Lung (tissue), 13 donors: ENCODE data around the gene LEFTY1. TPM values are rescaled to one million over a fixed set of nuclear protein-coding genes. Genes with fewer than 3 reads are reported as not detected.
"Not testable (repeated sequence)": the region's sequence is repeated elsewhere in the genome, so short reads cannot be mapped to it uniquely, and the experiment has no call there.

ENCODE experiments used
- ATAC-seq: fragments of 200-7000 bp; cut with Tn5 transposase; one replicate; pipeline ENCODE4 v1.9.1; 2020; ENCODE audit warnings: moderate number of reproducible peaks; ENCODE audit not compliant: insufficient read depth, low FRiP score
- DNase-seq, 3 donors: peaks; one replicate each; pipeline ENCODE4 v3.0.0-alpha.2; 2013 to 2017
- H3K27ac ChIP-seq, 2 donors: one replicate each; pipeline ENCODE4 v1.5.1; 2013; ENCODE audit warnings: mild to moderate bottlenecking in 2 of 2, moderate library complexity in 2 of 2, control low read depth in 1 of 2, inconsistent platforms in 1 of 2, low read depth in 1 of 2, low read length in 1 of 2
- H3K27me3 ChIP-seq, 3 donors: one replicate each; pipeline ENCODE4 v1.5.1; 2013; ENCODE audit warnings: low read length in 2 of 3; ENCODE audit not compliant: control insufficient read depth in 3 of 3, insufficient read depth in 3 of 3
- H3K36me3 ChIP-seq, 4 donors: one replicate each; pipeline ENCODE4 v1.5.1; 2013; ENCODE audit warnings: low read length in 4 of 4, mild to moderate bottlenecking in 1 of 4, moderate library complexity in 1 of 4; ENCODE audit not compliant: control insufficient read depth in 4 of 4, insufficient read depth in 4 of 4
- H3K4me1 ChIP-seq, 5 donors: one replicate each; pipeline ENCODE4 v1.5.1; 2013; ENCODE audit warnings: low read length in 5 of 5, mild to moderate bottlenecking in 2 of 5, moderate library complexity in 1 of 5; ENCODE audit not compliant: control insufficient read depth in 5 of 5, insufficient read depth in 5 of 5
- H3K4me3 ChIP-seq: one replicate; pipeline ENCODE4 v1.5.1; 2013; ENCODE audit warnings: mild to moderate bottlenecking, control low read depth, moderate library complexity
- H3K9ac ChIP-seq, 2 donors: one replicate each; pipeline ENCODE4 v1.5.1; 2013; ENCODE audit warnings: low read length in 2 of 2, control low read depth in 1 of 2; ENCODE audit not compliant: insufficient read depth in 1 of 2
- H3K9me3 ChIP-seq, 4 donors: one replicate each; pipeline ENCODE4 v1.5.1; 2013; ENCODE audit warnings: low read length in 3 of 4, mild to moderate bottlenecking in 1 of 4, moderate library complexity in 1 of 4; ENCODE audit not compliant: control insufficient read depth in 4 of 4, insufficient read depth in 3 of 4
- CTCF ChIP-seq: IDR thresholded peaks from 2 replicates; pipeline ENCODE4 v1.5.1; 2012; ENCODE audit warnings: mild to moderate bottlenecking; ENCODE audit errors: control extremely low read depth, extremely low read depth
- WGBS, 2 donors: extraction: QIAGEN DNeasy Blood & Tissue Kit; methylation state at CpG; one replicate each; pipeline ENCODE4 v1.1.7; 2013; 5-methylcytosine and 5-hydroxymethylcytosine counted together
- polyA plus RNA-seq, 2 donors: library from polyadenylated mRNA; stranded (reverse); fragments of 200-250 nt; gene quantifications; one replicate each; pipeline ENCODE4 v1.2.1, GENCODE V29; 2013
- small RNA-seq: library from RNA; depleted of rRNA; stranded (forward); fragments of <200 nt; gene quantifications from one replicate; pipeline ENCODE3, GENCODE V24; 2014; ENCODE audit warnings: low replicate concordance
- total RNA-seq, 2 donors: library from RNA; depleted of rRNA in 1 of 2; stranded (reverse); fragments of >200 nt in 1 of 2; gene quantifications; one replicate each; pipeline ENCODE4 v1.2.1, GENCODE V29; 2014 to 2021
- donor health status: control.
- donor health status: control.
- donor health status: Bipolar disorder and iron deficiency.
- donor health status: healthy.
- donor health status: DM: yes; HTN: yes; CAD: no.

Gene LEFTY1
- total and polyA plus RNA-seq, 4 donors: 0.12 to 2.1 (median 0.34) TPM

- WGBS, 2 donors: 90 to 93% methylated on average over 4 of the region's 4 CpGs
Observed at GRCh38 chr1:225840713-225841112, 48.2 kb downstream of the LEFTY1 start.

GRCh38 chr1:225840223-225840610, 48.7 kb downstream of the LEFTY1 start:
- WGBS, 2 donors: 92 to 100% methylated on average over 1 of the region's 1 CpG
- no peak overlapping the region for H3K4me3 ChIP-seq
- H3K9ac ChIP-seq: no peak overlapping the region
- H3K27ac ChIP-seq: no peak overlapping the region
- no peaks in the 10 kb centered on the region for H3K27me3 ChIP-seq
- peaks cover 0 to 14% (median 0%) of the 10 kb centered on the region in 5 donors for H3K4me1 ChIP-seq
- no peak for ATAC-seq
- no peak for TF ChIP-seq CTCF
- H3K9me3 ChIP-seq: no peaks in the 10 kb centered on the region
- H3K36me3 ChIP-seq: peaks cover 0 to 52% (median 45%) of the 10 kb centered on the region in 4 donors
- no peak for DNase-seq

More at GRCh38 chr1:225840713-225841112, 48.2 kb downstream of the LEFTY1 start:
- ATAC-seq: no peak
- peaks cover 0 to 15% (median 5%) of the 10 kb centered on the region in 5 donors for H3K4me1 ChIP-seq
- H3K9ac ChIP-seq: no peak overlapping the region
- no peak overlapping the region for H3K27ac ChIP-seq
- TF ChIP-seq CTCF: no peak
- H3K9me3 ChIP-seq: no peaks in the 10 kb centered on the region
- H3K27me3 ChIP-seq: no peaks in the 10 kb centered on the region
- no peak overlapping the region for H3K4me3 ChIP-seq
- H3K36me3 ChIP-seq: peaks cover 0 to 52% (median 47%) of the 10 kb centered on the region in 4 donors
- no peak for DNase-seq

- Histone ChIP-seq H3K9ac (no peak overlapping the region), H3K4me1 (peaks cover 0 to 16% (median 6%) of the 10 kb centered on the region in 5 donors), H3K4me3 (no peak overlapping the region), H3K36me3 (peaks cover 0 to 52% (median 42%) of the 10 kb centered on the region in 4 donors), H3K9me3 (no peaks in the 10 kb centered on the region), H3K27me3 (no peaks in the 10 kb centered on the region), H3K27ac (no peak overlapping the region)
- WGBS, 2 donors: 93 to 95% methylated on average over 14 of the region's 14 CpGs
- DNase-seq (no peak), ATAC-seq (no peak)
- TF ChIP-seq CTCF: no peak
Observed at GRCh38 chr1:225838793-225839192, 50.2 kb downstream of the LEFTY1 start.

- 84 to 86% methylated on average over 4 of the region's 4 CpGs for WGBS, 2 donors
- H3K27ac ChIP-seq, H3K9me3 ChIP-seq, H3K27me3 ChIP-seq, H3K4me3 ChIP-seq, DNase-seq, ATAC-seq: not testable (repeated sequence)
- Histone ChIP-seq H3K9ac (peak overlapping the region in 1 of 2 donors; percentile 10), H3K4me1 (peaks cover 0 to 22% (median 6%) of the 10 kb centered on the region in 5 donors), H3K36me3 (peaks cover 4 to 48% (median 41%) of the 10 kb centered on the region in 4 donors)
Observed at GRCh38 chr1:225836296-225836695, 52.6 kb downstream of the LEFTY1 start.

Small RNA genes within 50 kb of the gene (small RNA-seq; reads per million reads assigned to genes)
- gene AL117348.1: not detected

Other genes with a start within 250 kb of the LEFTY1 start
- 10 to 100 TPM; 75.4 to 89.4 TPM for gene ENAH, start 236.0 kb downstream of the LEFTY1 start, total RNA-seq
- gene ENAH, start 236.0 kb downstream of the LEFTY1 start, polyA plus RNA-seq: 10 to 100 TPM; 15.5 to 21.5 TPM
- gene SRP9, start 111.3 kb downstream of the LEFTY1 start, total RNA-seq: 100 to 1,000 TPM; 192 to 244 TPM
- 100 to 1,000 TPM; 156 to 172 TPM for gene SRP9, start 111.3 kb downstream of the LEFTY1 start, polyA plus RNA-seq
- gene EPHX1, start 79.0 kb downstream of the LEFTY1 start, total RNA-seq: 100 to 1,000 TPM; 114 to 115 TPM
- gene EPHX1, start 79.0 kb downstream of the LEFTY1 start, polyA plus RNA-seq: 10 to 100 TPM; 31.7 to 83.1 TPM
- gene TMEM63A, start 6.8 kb downstream of the LEFTY1 start, total RNA-seq: 100 to 1,000 TPM in 1 of 2 donors, 10 to 100 TPM in 1; 95.5 to 108 TPM
- gene TMEM63A, start 6.8 kb downstream of the LEFTY1 start, polyA plus RNA-seq: 10 to 100 TPM; 26.1 to 50.6 TPM
- gene PYCR2, start 35.1 kb upstream of the LEFTY1 start, total RNA-seq: 10 to 100 TPM; 32.6 to 85.4 TPM
- 100 to 1,000 TPM in 1 of 2 donors, 10 to 100 TPM in 1; 84.1 to 105 TPM for gene PYCR2, start 35.1 kb upstream of the LEFTY1 start, polyA plus RNA-seq
- under 1 TPM; 0.48 to 0.52 TPM for gene LEFTY2, start 52.1 kb upstream of the LEFTY1 start, total RNA-seq
- gene LEFTY2, start 52.1 kb upstream of the LEFTY1 start, polyA plus RNA-seq: under 1 TPM; 0.11 to 0.22 TPM
- 10 to 100 TPM; 17.1 to 35.5 TPM for gene SDE2, start 110.2 kb upstream of the LEFTY1 start, total RNA-seq
- gene SDE2, start 110.2 kb upstream of the LEFTY1 start, polyA plus RNA-seq: 10 to 100 TPM in 1 of 2 donors, 1 to 10 TPM in 1; 6.7 to 13.4 TPM
- 100 to 1,000 TPM; 404 to 551 TPM for gene H3-3A, start 173.6 kb upstream of the LEFTY1 start, total RNA-seq
- gene H3-3A, start 173.6 kb upstream of the LEFTY1 start, polyA plus RNA-seq: 1,000 to 10,000 TPM in 1 of 2 donors, 100 to 1,000 TPM in 1; 758 to 1,014 TPM